HepG2 (cell line): Measurements from ENCODE around the gene CRYZL1. TPM values are rescaled to one million over a fixed set of nuclear protein-coding genes. Genes with fewer than 3 reads are reported as not detected.

Experiments
- ARID5B ChIP-seq: IDR thresholded peaks from 2 replicates; pipeline ENCODE4 v1.4.0; 2020; ENCODE audit warnings: mild to moderate bottlenecking, missing genetic modification reagents
- DMTF1 ChIP-seq: sonication (generic); formaldehyde crosslinking; IDR thresholded peaks from 2 replicates; pipeline ENCODE4 v1.4.0; 2020; ENCODE audit warnings: mild to moderate bottlenecking, missing genetic modification reagents
- HDAC2 ChIP-seq: sonication (generic); formaldehyde crosslinking; IDR thresholded peaks from 2 replicates; pipeline ENCODE4 v1.4.0; 2020; ENCODE audit warnings: missing genetic modification reagents
- KAT8 ChIP-seq: IDR thresholded peaks from 2 replicates; pipeline ENCODE4 v1.6.1; 2016; ENCODE audit warnings: missing genetic modification reagents, missing compliant biosample characterization
- RBFOX2 ChIP-seq: fragments of 200-400 bp; formaldehyde crosslinking; IDR thresholded peaks from 2 replicates; pipeline ENCODE4 v1.6.1; 2017; ENCODE audit warnings: low read depth, mild to moderate bottlenecking, low read length
- RELA ChIP-seq: sonication (generic); formaldehyde crosslinking; IDR thresholded peaks from 2 replicates; pipeline ENCODE4 v1.4.0; 2020; ENCODE audit warnings: missing genetic modification reagents
- SALL1 ChIP-seq: sonication (generic); formaldehyde crosslinking; IDR thresholded peaks from 2 replicates; pipeline ENCODE4 v1.8.0; 2022; ENCODE audit warnings: mild to moderate bottlenecking, missing genetic modification reagents
- ZNF232 ChIP-seq: sonication (generic); formaldehyde crosslinking; IDR thresholded peaks from 2 replicates; pipeline ENCODE4 v1.4.0; 2020; ENCODE audit warnings: missing genetic modification reagents, borderline replicate concordance
- ZNF280B ChIP-seq: sonication (generic); formaldehyde crosslinking; IDR thresholded peaks from 2 replicates; pipeline ENCODE4 v1.5.0; 2020; ENCODE audit warnings: missing genetic modification reagents, mild to moderate bottlenecking, borderline replicate concordance
- ZNF503 ChIP-seq: sonication (generic); formaldehyde crosslinking; IDR thresholded peaks from 2 replicates; pipeline ENCODE4 v1.4.0; 2020; ENCODE audit warnings: missing genetic modification reagents
- ZNF577 ChIP-seq: sonication (generic); formaldehyde crosslinking; IDR thresholded peaks from 2 replicates; pipeline ENCODE4 v1.4.0; 2020; ENCODE audit warnings: mild to moderate bottlenecking, low read depth, missing genetic modification reagents, borderline replicate concordance
- ZNF619 ChIP-seq: sonication (generic); formaldehyde crosslinking; IDR thresholded peaks from 2 replicates; pipeline ENCODE4 v1.4.0; 2020; ENCODE audit warnings: mild to moderate bottlenecking, missing genetic modification reagents
- ZNF768 ChIP-seq: sonication (generic); formaldehyde crosslinking; IDR thresholded peaks from 2 replicates; pipeline ENCODE4 v1.4.0; 2020; ENCODE audit warnings: missing genetic modification reagents
- ZNF788 ChIP-seq: sonication (generic); formaldehyde crosslinking; IDR thresholded peaks from 2 replicates; pipeline ENCODE4 v1.5.0; 2020; ENCODE audit warnings: mild to moderate bottlenecking, missing genetic modification reagents, borderline replicate concordance
- ZSCAN25 ChIP-seq: sonication (generic); formaldehyde crosslinking; IDR thresholded peaks from 2 replicates; pipeline ENCODE4 v1.8.0; 2022; ENCODE audit warnings: mild to moderate bottlenecking, missing genetic modification reagents
- ZUFSP ChIP-seq: sonication (generic); formaldehyde crosslinking; IDR thresholded peaks from 2 replicates; pipeline ENCODE4 v1.9.0; 2021; ENCODE audit warnings: missing genetic modification reagents, mild to moderate bottlenecking, borderline replicate concordance
- polyA plus RNA-seq, 8 experiments: library from polyadenylated mRNA; depleted of rRNA in 3 of 8; stranded (reverse) in 7 of 8; unstranded in 1 of 8; fragments of >200 nt; fragmentation: Illumina TruSeq in 4 of 8; extraction: Trizol in 4 of 8; gene quantifications; 2 replicates each; pipeline versions ENCODE4 v1.2.1 to v1.2.3, GENCODE V29; 2011 to 2016; ENCODE audit warnings: low read depth in 4 of 8, missing spikeins in 1 of 8, mixed read lengths in 1 of 8; ENCODE audit not compliant: insufficient read depth in 1 of 8
- total RNA-seq, 5 experiments: library from RNA; depleted of rRNA; stranded (reverse); fragments of >200 nt; fragmentation: Illumina TruSeq; extraction: Trizol; gene quantifications; 2 replicates each; pipeline ENCODE4 v1.2.3, GENCODE V29; 2016; ENCODE audit warnings: low read depth in 1 of 5

The CRYZL1 gene
- total and polyA plus RNA-seq, 2 of the 13 experiments (the other 11 are each of a cell fraction or from before 2014, with no cell fraction given), result 20.3 to 27.7 TPM

GRCh38 chr21:33588485-33589335, 52.8 kb downstream of the CRYZL1 start, which contains the start of gene DONSON (continued):
- 0 out of 2 replicates have a peak, but pooled peaks have one; percentile 55 for TF ChIP-seq ARID5B (CRISPR knock-in tag)
- peak; percentile 76; the same call in 1 of the 2 replicates for TF ChIP-seq ZUFSP (CRISPR knock-in tag)
- TF ChIP-seq SALL1, result peak; percentile 86
- peak; percentile 38; the same call in 1 of the 2 replicates for TF ChIP-seq ZSCAN25 (CRISPR knock-in tag)
- TF ChIP-seq ZNF768 (CRISPR knock-in tag), result 0 out of 2 replicates have a peak, but pooled peaks have one; percentile 9
- peak; percentile 75; the same call in 1 of the 2 replicates for TF ChIP-seq KAT8 (CRISPR knock-in tag)
- TF ChIP-seq ZNF503, result 0 out of 2 replicates have a peak, but pooled peaks have one; percentile 33
- peak; percentile 80; the same call in 1 of the 2 replicates for TF ChIP-seq ZNF280B
- peak; percentile 68; the same call in 1 of the 2 replicates for TF ChIP-seq ZNF232 (CRISPR knock-in tag)
- TF ChIP-seq ZNF788 (CRISPR knock-in tag), result peak; percentile 80; the same call in 1 of the 2 replicates
- 0 out of 2 replicates have a peak, but pooled peaks have one; percentile 46 for TF ChIP-seq ZNF619
- no peak for TF ChIP-seq DMTF1 (CRISPR knock-in tag)
- TF ChIP-seq HDAC2 (CRISPR knock-in tag), result peak; percentile 34
- no peak for TF ChIP-seq ZNF577 (CRISPR knock-in tag)
- TF ChIP-seq RELA (CRISPR knock-in tag), result no peak
- TF ChIP-seq RBFOX2, result peak; percentile 78
